NCI-H524 treated with DMSO at 0.1 percent for 48 hours (cell line): ENCODE data around the gene FAM72D.
"Not testable (repeated sequence)": the region's sequence is repeated elsewhere in the genome, so short reads cannot be mapped to it uniquely, and the experiment has no call there.

Experiments used
- DNase-seq: peaks from one replicate; lab custom pipeline; 2025; lab: John Stamatoyannopoulos, UW

The FAM72D gene

DNA sequence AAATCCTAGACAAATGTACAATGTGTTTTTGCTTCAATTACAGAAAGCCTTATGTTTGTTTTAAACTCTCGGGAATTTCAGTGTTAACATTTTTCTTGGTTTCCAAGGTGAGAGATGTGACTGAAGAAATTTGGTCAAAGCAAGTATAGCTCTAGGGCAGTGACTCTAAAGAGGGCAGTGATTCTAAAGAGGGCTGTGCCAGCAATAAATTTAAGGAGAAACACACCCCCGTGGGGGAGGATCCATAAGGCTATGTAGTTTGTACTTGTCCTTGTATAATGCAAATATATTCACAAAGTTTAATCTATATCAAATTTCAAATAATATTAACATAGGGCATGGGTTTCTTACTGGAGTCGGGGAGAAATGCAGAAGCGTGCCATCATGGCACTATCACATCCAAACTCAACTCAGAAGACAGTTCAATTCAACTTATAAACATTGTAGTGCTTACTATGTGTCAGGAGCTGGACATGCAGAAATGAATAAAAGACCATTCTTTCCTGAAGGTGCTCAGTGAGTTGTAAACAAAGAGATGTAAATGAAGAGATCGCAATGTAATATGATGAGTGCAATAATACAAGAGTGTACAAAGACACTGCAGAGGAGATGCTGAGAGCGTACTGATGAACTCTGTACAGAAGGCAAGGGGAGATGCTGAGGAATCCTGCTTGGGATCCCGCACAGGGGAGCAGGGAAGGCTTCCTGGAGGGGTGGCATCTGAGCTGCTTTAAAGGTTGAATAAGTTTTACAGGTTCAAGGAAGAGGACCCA lies 13.1 kb upstream of the FAM72D start:
- DNase-seq: not testable (repeated sequence)

DNA sequence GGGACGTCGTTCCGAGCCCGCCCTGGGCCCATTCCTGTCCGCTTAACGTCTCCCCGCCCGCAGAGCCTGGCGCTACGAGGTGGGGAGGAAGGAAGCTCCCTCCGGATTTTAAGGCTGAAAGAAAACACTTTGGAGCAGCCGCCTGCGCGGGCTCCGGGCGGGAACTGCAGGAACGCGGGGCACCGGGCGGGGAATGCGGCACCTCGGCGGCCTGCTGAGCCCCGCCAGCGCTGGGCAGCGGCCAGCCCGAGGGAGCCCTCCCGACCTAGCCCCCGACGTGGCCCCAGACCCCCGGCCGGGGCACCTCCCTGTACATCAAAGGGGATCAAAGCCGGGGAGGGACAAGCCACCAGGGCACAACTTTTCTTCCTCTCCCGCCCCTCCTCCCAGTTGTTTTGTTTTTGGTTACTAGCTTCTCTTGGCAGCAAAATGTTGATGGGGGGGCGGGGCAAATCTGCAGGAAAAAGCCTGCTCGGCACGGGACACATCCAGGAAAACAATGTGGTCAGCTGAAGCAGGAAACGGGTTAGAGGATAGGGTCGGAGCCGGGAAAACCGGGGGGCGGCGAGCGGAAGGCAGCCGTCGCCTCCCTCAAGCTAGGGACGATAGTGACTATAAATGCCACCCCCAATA lies 2.1 kb upstream of the FAM72D start:
- not testable (repeated sequence) for DNase-seq

DNA sequence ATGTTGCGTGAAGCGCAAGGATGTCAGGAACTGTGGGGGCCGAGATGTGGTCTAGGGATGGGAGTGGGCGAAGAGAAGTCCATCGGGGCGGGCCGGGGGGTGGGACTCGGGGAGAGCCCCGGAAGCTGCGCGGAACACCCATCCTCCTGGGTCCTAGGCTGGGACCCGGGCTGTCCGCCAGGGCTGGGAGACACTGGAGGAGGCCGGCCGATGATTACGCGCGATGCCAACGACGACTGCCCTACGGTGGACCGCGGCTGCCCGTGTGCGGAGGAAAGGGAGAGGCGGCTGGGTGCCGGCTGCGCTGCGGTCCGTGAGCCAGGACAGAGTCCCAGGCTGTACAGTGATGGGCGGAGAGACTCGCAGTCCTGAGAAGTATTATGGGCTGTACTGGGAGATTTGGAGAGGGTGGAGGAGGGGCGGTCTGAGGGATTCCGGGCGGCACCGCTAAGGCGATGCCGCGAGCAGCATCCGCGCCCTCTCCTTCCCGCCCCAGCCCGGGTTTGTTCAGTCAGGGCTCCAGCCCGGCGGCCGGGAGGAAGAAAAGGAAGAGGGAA lies 1.0 kb upstream of the FAM72D start:
- DNase-seq: not testable (repeated sequence)

- DNase-seq: not testable (repeated sequence)
These were observed 6.0 kb downstream of the FAM72D start for GRCh38 chr1:145101725-145102124.

DNA sequence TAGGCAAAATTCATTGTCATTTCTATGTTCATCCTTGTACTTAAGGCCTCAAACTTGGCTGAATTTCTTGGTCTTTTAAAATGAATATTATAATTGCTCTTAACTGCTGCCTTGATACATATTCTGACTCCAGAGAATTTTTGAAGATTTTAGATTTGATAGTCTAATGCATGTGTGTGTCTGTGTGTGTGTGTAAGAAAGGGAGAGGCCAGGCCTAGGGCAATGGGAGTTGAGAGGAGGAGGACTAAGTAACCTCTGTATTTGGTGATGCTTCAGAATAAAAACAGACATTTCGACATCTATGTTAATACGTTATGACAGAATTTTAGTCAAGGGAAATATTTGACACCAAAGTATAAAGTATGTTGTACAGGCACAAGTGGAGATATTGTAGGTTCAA lies 7.5 kb downstream of the FAM72D start:
- not testable (repeated sequence) for DNase-seq

DNA sequence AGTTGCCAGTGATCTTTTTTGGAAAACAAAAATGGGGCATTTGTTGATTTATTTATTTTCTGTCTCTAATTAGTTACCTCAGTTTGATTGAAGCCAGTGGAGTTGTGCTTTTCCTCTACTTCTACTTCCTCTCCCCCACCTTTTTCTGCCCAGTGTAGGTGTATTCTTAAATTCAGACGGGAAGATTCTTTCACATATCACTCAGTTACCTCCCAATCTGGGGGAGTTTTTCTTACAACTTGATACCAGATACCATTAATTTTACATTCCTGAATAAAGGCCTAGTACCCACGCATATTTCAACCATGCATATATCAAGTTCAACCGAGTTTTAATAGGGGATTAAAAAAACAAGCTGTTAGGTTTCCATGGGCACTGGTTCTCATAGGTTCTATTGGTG lies 15.9 kb downstream of the FAM72D start:
- DNase-seq: not testable (repeated sequence)

- not testable (repeated sequence) for DNase-seq
These were observed 16.9 kb downstream of the FAM72D start for GRCh38 chr1:145112703-145113102.

DNA sequence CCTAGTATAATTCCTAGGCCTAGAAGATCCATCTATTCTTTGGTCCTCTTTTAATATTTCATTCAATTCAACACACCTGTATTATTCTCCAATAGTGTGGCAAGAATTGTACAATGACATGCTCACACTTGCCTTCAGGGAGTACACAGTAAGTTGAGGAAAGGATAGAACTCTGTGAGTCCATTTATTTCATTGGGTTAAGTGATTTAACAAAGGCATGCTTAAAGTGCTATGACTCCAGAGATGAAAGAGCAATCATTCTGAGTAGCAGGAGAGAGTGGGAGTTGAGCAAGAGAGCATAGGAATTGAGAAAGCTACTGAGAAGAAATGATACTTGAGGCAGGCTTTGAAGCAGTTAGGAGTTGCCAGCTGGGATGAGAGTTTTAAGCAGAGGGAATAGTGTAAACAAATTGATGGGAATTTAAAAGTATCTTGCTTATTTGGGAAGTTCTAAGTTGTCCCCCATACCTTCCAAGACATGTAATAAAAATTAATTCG lies 18.8 kb downstream of the FAM72D start:
- not testable (repeated sequence) for DNase-seq

DNA sequence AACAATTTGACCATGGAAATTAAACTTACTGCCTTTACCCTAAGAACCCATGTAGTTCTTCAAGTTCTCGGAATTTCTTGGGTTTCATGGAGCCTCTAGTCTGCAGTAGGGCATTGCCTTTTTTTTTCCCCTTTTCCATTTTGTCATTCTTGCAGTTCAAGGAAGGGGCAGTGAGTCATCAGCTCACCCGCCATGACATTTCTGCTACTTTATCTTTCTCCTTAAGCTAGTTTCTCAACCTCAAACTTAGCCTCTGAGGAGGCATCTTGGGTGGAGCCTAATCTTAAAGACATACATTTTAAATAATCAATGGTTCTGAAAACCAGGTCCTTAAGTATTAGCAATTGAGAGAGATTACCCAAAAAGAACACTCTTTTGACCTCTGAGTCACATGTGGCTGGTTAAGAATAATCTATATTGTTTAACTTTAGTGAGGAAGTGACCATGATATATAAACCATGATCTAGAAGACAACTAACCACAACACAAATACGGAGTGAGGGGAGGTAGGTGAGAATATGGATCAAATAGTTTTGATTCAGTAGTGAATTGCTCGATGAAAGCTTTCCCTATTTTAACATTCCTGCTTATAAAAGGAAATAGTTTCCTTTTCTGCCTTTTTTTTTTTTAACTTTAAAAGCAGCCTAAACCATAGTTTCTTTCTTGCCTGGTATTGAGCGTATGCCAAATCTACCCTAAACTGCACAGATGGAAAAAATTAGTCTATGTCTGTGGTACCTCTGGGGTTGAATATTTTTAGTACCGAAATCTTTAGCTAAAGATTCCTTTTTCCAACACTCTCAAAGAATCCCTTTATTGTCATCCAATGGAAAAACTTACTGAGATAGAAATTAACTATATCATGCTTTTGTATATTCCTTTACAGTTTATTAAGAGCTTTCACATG lies 20.1 kb downstream of the FAM72D start:
- not testable (repeated sequence) for DNase-seq

- DNase-seq: not testable (repeated sequence)
These were observed 24.1 kb downstream of the FAM72D start for GRCh38 chr1:145119842-145120241.

- DNase-seq: not testable (repeated sequence)
These were observed 26.7 kb downstream of the FAM72D start for GRCh38 chr1:145122344-145123061.

- not testable (repeated sequence) for DNase-seq
These were observed 27.3 kb downstream of the FAM72D start for GRCh38 chr1:145123062-145123395.

DNA sequence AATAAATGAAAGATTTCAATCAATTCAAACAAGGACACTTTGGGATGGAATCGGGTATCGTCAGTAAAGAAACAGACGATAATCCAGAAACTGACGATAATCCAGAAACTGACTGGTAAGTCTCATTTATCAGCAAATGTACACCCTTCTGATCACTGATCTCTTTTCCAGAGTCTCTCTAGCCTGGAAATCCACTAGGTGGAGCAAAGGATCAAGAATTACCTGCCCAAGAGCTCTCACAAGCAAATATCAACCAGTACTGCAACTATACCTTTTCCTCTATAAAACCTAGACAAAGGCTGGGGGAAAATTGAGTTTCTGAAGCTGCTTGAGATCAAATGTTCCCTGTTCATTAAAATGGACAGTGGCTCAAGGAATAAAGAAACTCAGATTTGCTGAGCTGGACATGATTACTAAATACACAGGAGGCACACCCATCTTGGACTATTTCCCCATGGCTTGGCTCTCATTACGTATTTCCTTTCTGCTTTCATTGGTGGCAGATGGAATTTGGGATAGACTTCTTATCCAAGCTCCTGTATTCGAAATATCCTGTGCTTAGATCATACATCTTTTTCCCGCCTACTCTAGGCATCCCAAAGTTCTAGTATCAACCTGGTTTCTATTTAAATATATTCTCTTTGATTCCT lies 28.3 kb downstream of the FAM72D start:
- DNase-seq: not testable (repeated sequence)

DNA sequence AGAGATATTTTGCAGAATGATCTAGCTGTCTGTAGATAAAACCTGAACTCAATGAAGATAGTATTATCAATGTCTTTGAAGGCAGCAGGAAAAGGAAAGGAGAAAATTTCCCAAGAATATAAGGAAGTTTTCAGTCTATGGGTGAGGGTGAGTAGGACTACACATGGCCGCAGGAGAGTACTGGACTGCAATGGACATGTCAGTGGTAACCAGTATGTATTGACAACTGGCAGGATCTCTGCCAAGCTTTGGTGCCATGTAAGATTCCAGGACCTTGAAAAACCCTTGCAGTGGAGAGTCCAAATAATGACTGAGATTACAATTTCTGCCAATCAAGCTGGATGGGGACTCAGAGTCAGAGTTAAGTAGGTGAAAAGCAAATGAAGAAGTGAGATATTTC lies 29.3 kb downstream of the FAM72D start:
- not testable (repeated sequence) for DNase-seq

DNA sequence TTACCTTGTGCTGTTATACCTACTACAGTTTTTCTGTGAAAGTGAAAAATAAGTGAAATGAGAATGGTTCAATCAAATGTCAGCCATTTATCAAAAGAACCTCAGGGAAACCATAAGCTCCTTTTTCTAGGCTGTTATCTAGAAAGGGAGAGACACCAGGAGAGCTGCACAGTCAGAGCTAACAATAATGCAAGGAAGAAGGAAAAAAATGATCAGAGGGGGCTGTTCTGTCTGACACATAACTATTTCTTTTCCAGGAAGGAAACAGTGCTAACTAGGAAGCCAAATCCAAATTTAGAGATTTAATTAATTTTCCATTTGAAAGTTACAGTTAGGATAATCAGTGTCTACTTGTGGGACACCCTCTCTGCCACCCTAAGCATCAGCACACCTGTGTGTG lies 31.4 kb downstream of the FAM72D start:
- not testable (repeated sequence) for DNase-seq

- not testable (repeated sequence) for DNase-seq
These were observed 33.1 kb downstream of the FAM72D start for GRCh38 chr1:145128697-145129469.

- DNase-seq: not testable (repeated sequence)
These were observed 38.7 kb downstream of the FAM72D start for GRCh38 chr1:145134476-145134875.

- DNase-seq: not testable (repeated sequence)
These were observed 44.8 kb downstream of the FAM72D start for GRCh38 chr1:145140549-145140948.

GRCh38 chr1:145144264-145144913 lies 48.6 kb downstream of the FAM72D start:
- not testable (repeated sequence) for DNase-seq
